Measurements from ENCODE around the gene NPFFR1.

The NPFFR1 gene

GRCh38 chr10:70324951-70325781, 41.4 kb upstream of the NPFFR1 start:
- DNase-seq (ENCODE audit: low spot score), result no peak
- no peak for TF ChIP-seq CTCF (IDR thresholded peaks at IDR 0.05; ENCODE audit: extremely low read depth, missing control alignments)

- peak; percentile 71 for DNase-seq (ENCODE audit: low spot score)
Observed at GRCh38 chr10:70324339-70324861, 40.6 kb upstream of the NPFFR1 start.

GRCh38 chr10:70323697-70324338, 40.0 kb upstream of the NPFFR1 start:
- DNase-seq (ENCODE audit: low spot score), result no peak
- no peak for TF ChIP-seq CTCF (IDR thresholded peaks at IDR 0.05; ENCODE audit: extremely low read depth, missing control alignments)

More at GRCh38 chr10:70324339-70324861, 40.6 kb upstream of the NPFFR1 start:
- TF ChIP-seq CTCF (IDR thresholded peaks at IDR 0.05; ENCODE audit: extremely low read depth, missing control alignments), result no peak

- DNase-seq (ENCODE audit: low spot score), result no peak
- TF ChIP-seq CTCF (IDR thresholded peaks at IDR 0.05; ENCODE audit: extremely low read depth, missing control alignments), result no peak
Observed at GRCh38 chr10:70323138-70323696, 39.4 kb upstream of the NPFFR1 start.

GRCh38 chr10:70321897-70322890, 38.4 kb upstream of the NPFFR1 start:
- DNase-seq (ENCODE audit: low spot score), result no peak
- TF ChIP-seq CTCF (IDR thresholded peaks at IDR 0.05; ENCODE audit: extremely low read depth, missing control alignments), result no peak

- no peak for TF ChIP-seq CTCF (IDR thresholded peaks at IDR 0.05; ENCODE audit: extremely low read depth, missing control alignments)
Observed at GRCh38 chr10:70321233-70321632, 37.4 kb upstream of the NPFFR1 start.

More at GRCh38 chr10:70321233-70321632, 37.4 kb upstream of the NPFFR1 start:
- DNase-seq (ENCODE audit: low spot score), result no peak
